Measurements from ENCODE around the gene GP5.

DNA sequence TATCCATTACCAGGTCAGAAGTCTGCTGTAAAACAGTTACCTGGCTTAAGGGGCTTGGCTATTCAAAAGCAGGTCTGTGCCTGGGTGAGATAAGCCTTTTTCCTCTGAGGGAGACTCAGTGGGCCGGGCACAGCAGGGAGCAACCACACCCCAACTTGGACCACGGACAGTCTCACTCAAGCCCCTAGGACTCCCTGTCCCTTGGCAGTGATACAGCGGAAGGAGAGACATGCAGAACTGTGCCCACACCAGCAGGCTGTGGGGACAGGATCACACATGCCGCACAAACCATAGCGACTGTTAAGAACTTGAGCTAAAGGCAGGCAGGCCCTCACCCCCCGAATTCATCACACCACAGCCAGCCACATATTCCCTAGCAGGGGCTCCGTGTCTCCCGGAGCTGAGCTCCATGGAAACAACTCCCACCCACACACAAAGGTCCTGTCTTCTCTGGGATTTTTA, 2.8 kb upstream of the GP5 start:
- no peak for TF ChIP-seq EZH2phosphoT487 (IDR thresholded peaks at IDR 0.05; ENCODE audit: low read depth)
- TF ChIP-seq, protein P1, sequence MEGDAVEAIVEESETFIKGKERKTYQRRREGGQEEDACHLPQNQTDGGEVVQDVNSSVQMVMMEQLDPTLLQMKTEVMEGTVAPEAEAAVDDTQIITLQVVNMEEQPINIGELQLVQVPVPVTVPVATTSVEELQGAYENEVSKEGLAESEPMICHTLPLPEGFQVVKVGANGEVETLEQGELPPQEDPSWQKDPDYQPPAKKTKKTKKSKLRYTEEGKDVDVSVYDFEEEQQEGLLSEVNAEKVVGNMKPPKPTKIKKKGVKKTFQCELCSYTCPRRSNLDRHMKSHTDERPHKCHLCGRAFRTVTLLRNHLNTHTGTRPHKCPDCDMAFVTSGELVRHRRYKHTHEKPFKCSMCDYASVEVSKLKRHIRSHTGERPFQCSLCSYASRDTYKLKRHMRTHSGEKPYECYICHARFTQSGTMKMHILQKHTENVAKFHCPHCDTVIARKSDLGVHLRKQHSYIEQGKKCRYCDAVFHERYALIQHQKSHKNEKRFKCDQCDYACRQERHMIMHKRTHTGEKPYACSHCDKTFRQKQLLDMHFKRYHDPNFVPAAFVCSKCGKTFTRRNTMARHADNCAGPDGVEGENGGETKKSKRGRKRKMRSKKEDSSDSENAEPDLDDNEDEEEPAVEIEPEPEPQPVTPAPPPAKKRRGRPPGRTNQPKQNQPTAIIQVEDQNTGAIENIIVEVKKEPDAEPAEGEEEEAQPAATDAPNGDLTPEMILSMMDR (IDR thresholded peaks at IDR 0.05; ENCODE audit: low read depth, low read length): no peak
